HT-29 (cell line): ENCODE data around the gene AK8. TPM values are rescaled to one million over a fixed set of nuclear protein-coding genes. Genes with fewer than 3 reads are reported as not detected.
"Not testable (repeated sequence)": the region's sequence is repeated elsewhere in the genome, so short reads cannot be mapped to it uniquely, and the experiment has no call there.

Experiments used
- DNase-seq: peaks from one replicate; pipeline ENCODE4 v3.0.0-alpha.2; 2015; ENCODE audit warnings: low spot score
- total RNA-seq: library from RNA; depleted of rRNA; stranded (reverse); fragments of >200 nt; shearing (Covaris generic); gene quantifications from 2 replicates; pipeline ENCODE4 v1.2.3, GENCODE V29; 2014

The AK8 gene
- total RNA-seq, 1 experiment from 2014 or later: not detected

- no peak for DNase-seq
Observed at GRCh38 chr9:132721661-132722060, 156.4 kb downstream of the AK8 start.

GRCh38 chr9:132718381-132718928 lies 159.6 kb downstream of the AK8 start:
- DNase-seq: not testable (repeated sequence)

DNA sequence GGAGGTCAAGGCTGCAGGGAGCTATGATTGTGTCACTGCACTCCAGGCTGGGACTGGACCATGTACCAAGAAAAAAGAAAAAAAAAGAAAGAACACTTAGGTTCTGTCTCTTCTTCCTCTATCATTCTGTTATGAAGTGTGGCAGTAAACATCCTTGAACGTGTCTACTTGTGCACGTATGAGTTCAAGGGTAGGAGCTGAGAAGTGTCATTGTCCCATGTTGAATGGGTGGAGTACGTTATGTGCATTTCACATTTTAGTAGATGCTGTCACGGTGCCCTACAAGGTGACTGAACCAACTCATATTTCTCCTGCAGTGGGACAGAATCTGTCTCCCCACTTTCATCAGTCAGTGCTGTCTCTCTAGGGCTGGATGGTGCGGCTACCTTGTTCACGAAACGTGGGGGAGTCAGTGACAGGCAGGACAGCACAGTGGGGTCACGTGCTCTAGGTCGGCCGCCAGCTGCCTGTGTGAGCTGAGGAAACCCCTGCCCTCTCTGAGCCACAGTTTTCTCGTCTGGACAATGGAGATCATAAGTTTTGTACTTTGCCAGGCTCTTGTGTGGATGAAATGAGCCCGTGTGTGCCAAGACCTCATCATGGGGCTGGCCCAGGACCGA lies 160.6 kb downstream of the AK8 start:
- DNase-seq: no peak

GRCh38 chr9:132716007-132716406 lies 162.1 kb downstream of the AK8 start:
- no peak for DNase-seq

DNA sequence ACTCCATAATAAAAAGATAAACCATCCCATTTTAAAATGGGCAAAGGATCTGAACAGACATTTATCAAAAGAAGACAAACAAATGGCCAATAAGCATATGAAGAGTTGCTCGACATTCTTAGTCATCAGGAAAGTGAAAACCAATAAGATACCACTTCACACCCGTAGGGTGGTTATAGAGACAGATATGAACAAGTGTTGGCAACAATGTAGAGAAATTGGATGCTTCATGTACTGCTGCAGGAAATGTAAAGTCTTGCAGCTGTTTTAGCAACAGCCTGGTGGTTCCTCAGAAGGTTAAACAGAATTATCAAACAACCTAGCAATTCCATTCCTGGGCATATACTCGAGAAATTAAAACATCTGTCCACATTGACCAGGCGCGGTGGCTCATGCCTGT lies 165.3 kb downstream of the AK8 start:
- no peak for DNase-seq

DNA sequence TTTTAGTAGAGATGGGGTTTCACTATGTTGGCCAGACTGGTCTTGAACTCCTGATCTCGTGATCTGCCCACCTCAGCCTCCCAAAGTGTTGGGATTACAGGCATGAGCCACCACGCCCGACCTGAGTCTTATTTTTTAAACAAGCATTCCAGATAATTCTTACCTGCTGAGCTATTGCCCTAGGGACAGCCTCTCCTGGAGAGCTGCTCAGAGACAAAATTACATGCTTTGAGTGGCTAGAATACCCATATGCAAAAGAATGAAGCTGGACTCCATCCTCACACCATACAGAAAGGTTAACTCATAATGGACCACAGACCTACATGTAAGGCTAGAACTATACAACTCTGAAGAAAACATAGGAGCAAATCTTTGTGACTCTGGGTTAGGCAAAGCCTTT lies 166.2 kb downstream of the AK8 start:
- DNase-seq: no peak

GRCh38 chr9:132711152-132711551 lies 166.9 kb downstream of the AK8 start:
- not testable (repeated sequence) for DNase-seq

- DNase-seq: no peak
Observed at GRCh38 chr9:132710333-132710732, 167.8 kb downstream of the AK8 start.

DNA sequence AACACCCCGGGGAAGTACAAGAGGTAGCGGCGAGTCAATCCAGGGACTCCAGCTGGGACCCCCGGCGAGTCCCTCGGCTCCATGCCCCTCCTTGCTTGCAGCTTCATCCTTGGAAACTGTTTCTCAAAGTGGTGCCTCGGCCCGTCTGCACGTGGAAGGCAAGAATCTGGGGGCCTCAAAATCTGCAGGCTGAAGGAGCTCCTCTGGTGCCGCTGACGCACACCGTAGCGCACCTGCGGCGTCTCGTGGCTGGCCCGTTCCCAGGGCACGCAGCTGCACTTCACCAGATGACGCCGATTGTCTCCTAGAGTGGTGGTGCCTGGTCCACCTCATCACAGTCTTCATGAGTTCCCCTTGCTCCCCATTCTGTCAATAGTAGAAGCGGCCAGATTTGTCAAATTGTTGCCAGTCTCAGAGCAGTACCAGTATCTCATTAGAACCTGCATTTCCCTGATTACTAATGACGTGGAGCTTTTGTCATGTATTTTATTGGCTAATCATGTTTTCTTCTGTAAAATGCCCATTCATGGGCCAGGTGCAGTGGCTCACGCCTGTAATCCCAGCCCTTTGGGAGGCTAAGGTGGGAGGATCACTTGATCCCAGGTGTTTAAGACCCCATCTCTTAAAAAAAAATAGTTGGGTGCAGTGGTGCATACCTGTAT lies 169.2 kb downstream of the AK8 start:
- no peak for DNase-seq

GRCh38 chr9:132708239-132708638 lies 169.8 kb downstream of the AK8 start:
- no peak for DNase-seq

DNA sequence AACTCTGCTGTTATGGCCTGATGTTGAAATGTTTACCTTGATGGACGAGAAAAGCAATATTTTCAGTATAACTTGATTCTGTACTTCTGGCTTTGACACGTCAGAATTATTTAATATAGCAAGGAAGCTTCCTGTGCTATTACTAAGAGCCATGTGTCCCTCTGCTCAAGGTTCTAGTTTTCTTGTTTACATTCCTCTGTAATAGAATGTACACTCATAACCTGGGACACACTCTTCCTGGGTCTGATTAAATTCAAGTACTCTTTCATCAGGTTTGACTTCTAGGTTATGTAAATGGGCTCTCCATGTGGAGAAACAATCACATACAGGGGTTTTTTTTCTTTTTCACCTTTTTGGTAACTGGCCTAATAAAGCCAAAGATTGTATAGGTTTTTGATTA lies 174.7 kb downstream of the AK8 start:
- DNase-seq: no peak

GRCh38 chr9:132702254-132702653 lies 175.8 kb downstream of the AK8 start:
- DNase-seq: no peak

DNA sequence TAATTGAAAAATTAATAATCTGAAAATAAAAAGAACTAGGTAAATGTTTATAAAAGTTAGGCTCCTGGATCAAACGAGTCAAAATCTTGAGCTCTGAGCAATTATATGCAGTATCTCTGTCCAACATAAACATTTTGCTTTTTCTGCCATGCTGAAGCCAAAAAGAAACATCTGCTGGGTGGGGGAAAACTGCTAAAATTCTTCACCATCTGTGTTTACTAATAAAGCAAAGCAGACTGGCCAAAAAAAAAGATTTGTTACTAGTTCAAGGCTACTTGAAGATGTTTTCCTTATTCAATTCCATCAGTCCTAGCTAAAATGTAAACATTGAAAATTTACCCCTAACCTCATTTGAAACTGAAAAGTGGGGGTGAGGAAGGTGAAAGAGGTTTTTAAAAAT lies 178.1 kb downstream of the AK8 start:
- no peak for DNase-seq

- no peak for DNase-seq
Observed at GRCh38 chr9:132698989-132699388, 179.1 kb downstream of the AK8 start.

DNA sequence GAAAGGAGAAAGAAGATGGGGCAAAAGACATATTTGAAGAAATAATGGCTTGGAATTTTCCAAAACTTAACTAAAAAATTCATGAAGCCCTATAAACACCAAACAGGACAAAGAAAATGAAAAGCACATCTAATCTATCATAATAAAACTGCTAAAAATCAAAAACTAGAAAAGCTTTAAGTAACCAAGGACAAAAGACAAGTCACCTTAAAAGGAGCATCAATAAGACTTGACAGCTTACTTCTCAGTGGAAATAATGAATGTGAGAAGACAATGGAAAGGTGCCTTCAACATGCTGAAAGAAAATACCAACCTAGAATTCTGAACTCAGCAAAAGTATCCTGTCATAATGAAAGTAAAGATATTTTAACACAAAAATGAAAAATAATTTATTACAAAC lies 180.9 kb downstream of the AK8 start:
- no peak for DNase-seq

- peak; percentile 10 for DNase-seq
Observed at GRCh38 chr9:132694144-132694543, 183.9 kb downstream of the AK8 start.

DNA sequence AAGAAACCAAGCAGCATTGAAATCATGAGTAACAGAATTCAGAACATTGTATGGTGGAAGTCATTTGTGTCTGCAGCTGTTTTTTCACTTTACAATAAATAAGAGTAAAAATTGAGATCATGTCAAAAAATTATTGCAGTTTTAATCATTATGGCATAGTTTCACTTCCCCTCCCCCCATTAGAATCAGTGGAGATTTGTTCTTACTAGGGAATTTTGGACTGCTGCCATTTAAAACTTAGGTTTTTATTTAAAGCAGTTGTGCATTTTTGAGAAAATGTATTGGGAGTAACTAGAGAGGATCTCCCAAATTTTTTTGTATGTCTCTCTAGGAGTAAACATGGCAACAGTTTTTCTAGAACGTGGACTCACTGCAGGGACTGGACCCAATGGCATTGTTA lies 187.4 kb downstream of the AK8 start:
- no peak for DNase-seq

DNA sequence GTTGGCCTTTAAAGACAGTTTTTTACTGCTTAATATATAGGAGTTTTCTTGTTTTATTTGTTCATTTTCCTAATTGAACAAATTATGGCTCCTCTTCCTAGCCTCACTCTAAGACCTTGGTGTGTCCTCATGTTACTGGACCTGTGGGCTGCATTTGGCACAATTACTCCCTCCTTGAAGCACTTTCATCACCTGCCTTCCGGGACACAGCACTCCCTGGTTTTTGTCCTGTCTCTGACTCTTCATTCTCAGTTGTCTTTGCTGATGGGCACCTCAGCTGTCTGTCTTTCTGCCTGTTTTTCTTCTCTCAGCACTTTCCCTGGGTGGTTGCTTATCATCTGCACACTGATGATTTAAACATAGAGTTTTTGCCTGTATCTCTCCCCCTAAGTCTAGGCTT lies 194.2 kb downstream of the AK8 start:
- no peak for DNase-seq

DNA sequence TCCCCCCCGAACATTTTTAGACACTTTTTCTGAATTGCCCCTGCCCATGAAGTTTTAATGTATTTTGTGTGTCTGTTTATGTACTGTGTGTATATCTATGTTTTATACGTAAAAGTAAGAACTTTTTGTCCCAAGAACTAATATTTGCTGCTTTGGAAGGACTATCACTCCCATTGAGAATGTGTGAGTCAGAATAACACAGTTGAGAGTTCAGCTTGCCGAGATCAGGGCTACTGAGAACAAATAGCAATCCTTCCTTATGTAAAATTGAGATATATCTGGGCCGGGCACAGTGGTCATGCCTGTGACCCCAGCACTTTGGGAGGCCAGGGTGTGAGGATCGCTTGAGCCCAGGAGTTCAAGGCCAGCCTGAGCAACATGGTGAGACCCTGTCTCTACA lies 196.5 kb downstream of the AK8 start:
- no peak for DNase-seq

- DNase-seq: no peak
Observed at GRCh38 chr9:132679946-132680625, 198.0 kb downstream of the AK8 start.

DNA sequence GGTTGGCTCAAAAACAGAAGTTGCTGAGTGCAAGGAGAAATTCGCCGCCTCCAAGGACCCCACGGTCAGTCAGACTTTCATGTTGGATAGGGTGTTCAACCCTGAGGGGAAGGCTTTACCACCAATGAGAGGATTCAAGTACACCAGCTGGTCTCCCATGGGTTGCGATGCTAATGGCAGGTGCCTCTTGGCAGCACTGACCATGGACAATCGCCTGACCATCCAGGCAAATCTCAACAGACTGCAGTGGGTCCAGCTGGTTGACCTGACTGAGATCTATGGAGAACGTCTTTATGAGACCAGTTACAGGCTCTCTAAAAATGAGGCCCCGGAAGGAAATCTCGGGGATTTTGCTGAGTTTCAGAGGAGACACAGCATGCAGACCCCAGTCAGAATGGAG lies 200.1 kb downstream of the AK8 start:
- no peak for DNase-seq
